GM19324 (cell line): ENCODE data around the gene CRB3.

Source experiments
- ATAC-seq: cut with Tn5 transposase; IDR thresholded peaks from one replicate; pipeline ENCODE4 v1.9.1; 2021; ENCODE audit warnings: mild to moderate bottlenecking, moderate library complexity; ENCODE audit not compliant: unreplicated experiment, low FRiP score

Gene CRB3

DNA sequence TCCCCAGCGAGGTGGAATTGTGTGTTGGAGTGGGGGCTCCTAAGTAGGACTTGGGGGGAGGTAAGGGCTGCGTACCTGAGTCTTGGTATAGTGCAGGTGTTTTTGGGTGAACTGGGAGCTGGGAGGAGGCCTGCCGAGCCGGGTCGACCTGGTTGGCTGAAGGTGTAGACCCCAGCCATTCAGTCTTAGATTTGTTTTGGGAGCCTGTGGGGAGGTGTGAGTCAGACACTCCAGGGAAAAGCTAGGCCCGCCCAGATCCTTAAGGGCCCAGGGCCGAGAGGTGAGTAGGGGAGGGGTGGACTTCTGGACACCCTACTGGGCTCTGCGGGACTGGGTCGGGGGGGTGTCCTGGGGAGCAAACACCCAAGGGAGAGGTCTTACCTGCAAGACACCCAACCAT is 935 bp downstream of the CRB3 start:
- no peak for ATAC-seq

DNA sequence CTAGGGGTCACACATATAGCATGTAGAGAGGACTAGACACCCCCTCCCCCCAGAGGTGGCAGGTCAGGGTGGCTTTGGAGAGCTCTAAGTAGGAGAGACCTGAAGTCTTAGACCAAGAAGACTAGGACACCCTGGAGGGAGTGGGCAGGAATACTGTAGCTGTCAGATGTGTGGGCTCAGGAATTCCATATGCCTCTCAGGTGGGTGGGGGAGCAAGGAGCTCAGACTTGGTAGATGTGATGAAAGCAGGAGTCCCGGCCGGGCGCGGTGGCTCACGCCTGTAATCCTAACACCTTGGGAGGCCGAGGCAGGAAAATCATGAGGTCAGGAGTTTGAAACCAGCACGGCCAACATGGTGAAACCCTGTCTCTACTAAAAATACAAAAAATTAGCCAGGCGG is 1.6 kb downstream of the CRB3 start:
- no peak for ATAC-seq

DNA sequence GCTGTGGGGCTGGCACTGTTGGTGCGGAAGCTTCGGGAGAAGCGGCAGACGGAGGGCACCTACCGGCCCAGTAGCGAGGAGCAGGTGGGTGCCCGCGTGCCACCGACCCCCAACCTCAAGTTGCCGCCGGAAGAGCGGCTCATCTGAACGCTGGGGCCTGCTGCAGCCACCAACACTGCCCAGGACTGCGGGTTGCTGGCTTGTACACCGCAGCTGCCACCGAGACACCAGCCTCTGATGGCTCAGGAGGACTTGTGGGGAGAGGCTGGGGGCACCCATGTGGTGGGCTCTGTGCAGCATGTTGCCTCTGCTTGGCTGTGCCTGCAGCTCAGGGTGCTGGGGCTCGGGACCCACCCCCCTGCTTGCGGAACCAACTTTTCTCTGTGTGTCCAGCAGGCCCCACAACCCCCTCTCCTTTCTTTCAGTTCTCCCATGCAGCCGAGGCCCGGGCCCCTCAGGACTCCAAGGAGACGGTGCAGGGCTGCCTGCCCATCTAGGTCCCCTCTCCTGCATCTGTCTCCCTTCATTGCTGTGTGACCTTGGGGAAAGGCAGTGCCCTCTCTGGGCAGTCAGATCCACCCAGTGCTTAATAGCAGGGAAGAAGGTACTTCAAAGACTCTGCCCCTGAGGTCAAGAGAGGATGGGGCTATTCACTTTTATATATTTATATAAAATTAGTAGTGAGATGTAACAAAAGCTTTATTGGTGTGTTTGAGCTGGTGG is 2.6 kb downstream of the CRB3 start:
- ATAC-seq: no peak

DNA sequence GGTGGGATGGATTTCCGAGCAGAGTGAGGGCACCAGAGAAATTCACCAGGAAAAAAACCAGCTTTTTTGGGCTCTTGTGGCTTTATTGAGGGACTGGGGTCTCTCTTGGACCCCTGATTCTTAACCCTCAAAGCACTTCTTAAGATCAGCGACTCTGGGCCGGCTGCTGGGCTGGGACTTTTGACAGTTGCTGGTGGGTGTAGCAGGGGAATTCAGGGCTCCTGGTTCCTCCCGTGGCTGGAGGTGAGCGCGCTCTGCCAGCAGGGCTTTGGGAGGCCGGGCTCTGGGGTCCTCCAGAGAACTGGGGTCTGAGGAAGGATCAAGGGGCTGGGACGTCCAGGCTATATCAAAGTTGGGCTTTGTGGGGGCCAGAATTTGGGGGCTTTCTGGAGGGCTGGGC is 3.3 kb downstream of the CRB3 start:
- no peak for ATAC-seq

DNA sequence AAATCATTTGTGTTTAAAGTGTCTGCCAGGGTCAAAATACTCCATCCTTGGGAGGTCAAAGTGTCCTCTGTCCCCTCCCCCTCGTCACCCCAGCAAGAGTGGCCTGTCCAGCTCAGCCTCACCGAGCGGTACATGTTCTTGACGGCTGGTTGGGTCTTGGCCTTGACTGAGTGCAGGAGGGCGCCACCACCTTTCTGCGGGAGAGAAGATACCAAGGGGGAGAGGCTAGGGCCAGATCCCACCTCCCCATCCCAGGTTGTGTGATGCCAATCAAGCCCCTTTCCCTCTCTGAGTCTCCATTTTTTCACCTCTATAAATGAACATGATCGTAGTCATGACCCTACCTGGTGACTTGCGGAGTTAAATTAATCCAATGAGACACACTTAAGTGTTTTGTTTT is 6.1 kb downstream of the CRB3 start:
- ATAC-seq: no peak

DNA sequence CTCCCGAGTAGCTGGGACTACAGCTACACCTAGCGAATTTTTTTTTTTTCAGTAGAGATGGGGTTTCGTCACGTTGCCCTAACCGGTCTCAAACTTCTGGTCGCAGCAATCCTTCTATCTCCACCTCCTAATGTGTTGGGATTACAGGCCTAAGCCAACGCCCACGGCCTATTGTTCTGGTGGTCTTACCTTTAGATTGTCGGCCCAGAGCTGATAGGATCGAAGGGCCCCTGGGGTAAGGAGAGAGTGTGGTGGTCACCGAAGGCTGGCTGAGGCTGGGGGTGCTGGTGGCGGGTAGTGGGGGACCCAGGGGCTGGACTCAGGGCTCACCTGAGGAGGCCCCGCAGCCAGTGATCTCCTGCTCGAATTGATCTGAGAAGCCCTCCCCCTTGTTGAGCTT is 7.0 kb downstream of the CRB3 start:
- no peak for ATAC-seq

DNA sequence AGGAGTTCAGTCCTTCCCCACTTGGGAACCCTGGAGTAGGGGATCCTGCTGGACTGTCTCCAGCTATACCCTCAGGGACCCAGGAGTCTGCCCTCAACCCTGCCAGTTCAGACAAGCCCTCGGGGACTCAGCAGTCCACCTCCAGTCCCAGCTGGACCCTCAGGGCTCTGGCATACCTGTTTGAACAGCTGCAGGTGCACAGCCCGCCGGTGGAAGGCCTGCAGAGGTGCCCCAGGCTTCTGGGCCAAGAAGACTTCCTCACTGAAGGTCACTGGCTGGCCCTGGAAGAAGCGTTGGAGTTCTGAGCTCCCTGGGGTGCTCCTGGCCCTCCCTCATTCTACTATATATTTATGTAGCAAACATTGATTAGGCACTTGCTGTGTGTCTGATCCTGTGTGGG is 8.6 kb downstream of the CRB3 start:
- no peak for ATAC-seq

DNA sequence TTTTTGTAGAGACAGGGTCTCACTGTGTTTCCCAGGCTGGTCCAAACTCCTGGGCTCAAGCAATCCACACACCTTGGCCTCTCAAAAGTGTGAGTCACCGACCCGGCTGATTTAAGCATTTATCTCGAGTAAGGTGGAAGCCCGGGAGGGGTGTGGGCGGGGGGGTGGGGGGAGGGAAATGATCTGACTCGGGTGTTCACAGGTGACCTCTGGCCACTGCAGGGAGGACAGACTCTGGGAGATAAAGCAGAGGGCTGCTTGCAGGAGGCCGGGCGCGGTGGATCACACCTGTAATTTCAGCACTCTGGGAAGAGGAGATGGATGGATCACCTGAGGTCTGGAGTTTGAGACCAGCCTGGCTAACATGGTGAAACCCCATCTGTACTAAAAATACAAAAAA is 9.6 kb downstream of the CRB3 start:
- ATAC-seq: no peak

DNA sequence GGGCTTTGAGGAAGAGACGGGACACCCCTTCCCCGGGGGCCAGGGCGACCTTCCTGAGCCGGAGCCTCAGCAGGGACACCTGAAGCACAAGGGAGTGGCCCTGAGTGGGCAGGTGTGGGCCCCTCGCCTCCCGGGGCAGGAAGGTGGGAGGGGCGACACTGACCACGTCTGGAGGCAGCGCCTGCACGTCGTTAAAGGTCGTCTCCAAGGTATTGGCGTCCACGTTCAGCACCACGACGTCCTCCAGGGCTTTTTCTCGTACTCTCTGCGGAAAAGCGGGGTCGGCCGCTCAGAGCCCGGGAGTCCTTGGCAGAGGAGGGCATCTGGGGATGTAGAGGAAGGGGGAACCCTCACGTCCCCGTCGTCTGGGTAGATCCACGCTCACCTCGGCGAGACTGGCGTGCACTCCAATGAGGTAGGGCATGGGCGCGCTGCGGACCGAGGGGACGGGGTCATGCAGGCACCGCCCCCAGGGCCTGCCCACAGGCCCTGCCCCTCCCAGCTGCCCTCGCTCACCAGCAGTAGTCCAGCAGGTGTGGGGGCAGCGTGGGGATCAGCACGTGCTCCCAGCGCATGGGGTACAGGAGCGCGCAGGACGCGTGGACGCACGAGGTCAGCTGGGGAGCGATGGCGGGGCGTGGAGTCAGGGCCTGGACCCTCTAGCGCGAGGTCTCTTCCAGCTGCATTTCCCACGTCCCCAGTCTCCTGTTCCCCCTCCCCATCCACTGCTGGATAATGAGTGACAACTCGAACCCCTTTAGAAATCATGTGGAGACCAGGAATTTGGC is 11.4 kb downstream of the CRB3 start:
- no peak for ATAC-seq

DNA sequence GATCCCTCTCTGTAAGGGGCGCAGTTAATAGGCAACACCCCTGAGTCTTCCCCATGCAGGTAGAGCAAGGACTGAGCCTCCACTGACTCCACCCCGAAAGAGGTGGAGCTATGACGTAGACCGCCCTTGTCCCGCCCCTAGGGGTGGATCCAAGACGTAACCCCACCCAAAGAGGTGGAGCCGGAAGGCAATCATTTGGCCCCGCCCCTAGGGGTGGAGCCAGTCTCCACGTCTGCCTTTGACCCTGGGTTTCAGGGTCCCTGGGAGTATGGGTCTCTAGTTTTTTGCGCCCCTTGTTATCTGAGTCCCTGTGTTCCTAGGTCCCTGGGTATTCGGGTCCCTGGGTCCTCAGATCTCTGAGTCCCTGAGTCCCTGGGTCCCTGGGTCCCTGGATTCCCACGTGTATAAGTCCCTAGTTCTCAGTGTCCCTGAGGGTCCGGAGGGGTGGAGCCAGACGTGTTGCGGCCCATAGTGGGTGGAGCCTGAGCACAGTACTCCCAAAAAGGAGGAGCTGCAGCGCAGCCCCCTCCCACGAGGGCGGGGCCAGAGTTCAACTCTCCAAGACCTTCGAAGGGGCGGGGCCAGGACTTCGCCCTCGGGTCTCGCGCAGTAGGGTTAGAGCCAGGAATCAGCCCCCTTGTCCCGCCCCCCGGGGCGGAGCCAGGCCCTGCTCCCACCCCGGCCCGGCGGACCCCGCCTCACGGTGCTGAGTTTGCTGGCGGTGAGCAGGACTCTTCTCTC is 12.3 kb downstream of the CRB3 start:
- no peak for ATAC-seq

DNA sequence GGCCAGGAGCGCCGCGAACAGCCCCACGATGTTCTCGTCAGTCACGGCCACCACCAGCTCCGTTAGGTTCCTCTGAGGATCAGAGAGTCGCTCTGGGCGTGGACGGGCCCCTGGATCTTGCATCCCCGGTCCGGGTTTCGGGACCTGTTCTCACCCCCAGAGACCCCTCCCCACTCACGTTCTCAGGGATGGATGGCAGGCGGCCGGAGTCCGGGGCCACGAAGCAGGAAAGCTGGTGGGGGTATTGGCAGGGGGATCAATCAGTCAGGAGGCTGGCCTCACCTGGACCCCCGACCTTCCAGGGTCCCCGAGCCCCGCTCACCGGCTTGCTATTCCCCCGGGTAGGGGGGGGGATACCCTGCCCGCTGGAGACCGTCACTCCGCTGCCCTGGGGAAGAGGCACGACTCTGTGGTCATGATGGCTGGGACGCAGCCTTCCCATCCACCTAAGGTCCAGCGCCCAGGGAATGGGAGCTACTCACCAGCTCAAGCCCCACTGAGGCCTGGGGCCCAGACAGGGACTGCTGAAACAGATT is 12.9 kb downstream of the CRB3 start:
- ATAC-seq: no peak

DNA sequence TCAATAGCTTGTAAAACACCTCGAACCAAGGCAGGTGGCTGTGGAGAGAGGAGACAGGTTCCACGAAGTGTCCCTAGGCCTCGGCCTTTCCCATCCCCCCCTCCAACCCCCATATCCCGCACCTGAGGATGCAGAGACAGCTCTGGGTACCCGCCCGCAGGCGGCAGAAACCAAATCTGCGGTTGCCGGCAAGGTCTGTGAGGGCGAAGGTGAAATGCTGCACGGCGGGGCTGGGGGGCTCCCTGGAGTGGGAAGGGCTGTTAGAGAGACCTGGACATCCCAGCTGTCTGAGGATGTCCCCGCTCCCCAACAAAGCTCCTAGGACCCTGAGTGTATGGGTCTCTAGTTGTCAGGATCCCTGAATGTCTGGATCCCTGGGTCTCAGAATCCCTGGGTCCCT is 14.7 kb downstream of the CRB3 start:
- no peak for ATAC-seq

DNA sequence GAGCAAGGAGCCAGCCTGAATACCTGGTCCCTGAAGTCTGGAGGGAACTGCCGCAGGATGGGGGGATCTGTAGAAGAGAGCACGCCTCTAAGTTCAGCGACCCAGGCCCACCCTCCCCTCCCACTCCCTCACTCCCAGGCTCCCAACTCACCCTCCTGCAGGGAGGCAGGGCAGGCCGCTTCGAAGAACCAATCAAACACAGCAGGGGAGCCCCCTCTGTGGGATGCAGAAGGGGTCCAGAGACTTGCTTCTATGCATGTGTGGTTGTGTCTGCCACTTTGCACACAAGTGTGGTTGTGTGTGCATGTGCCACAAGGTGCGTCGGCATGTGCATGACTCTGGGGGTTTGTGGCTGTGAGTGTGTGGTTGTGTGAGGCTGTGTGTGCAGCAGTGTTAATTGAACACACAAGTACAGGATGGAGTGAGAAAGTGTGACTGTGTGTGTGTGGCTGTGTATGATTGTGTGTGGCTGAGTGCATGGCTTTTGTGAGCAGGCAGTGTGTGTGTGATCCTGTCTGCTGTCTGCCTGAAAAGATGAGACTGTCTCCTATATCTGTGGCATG is 15.8 kb downstream of the CRB3 start:
- no peak for ATAC-seq

DNA sequence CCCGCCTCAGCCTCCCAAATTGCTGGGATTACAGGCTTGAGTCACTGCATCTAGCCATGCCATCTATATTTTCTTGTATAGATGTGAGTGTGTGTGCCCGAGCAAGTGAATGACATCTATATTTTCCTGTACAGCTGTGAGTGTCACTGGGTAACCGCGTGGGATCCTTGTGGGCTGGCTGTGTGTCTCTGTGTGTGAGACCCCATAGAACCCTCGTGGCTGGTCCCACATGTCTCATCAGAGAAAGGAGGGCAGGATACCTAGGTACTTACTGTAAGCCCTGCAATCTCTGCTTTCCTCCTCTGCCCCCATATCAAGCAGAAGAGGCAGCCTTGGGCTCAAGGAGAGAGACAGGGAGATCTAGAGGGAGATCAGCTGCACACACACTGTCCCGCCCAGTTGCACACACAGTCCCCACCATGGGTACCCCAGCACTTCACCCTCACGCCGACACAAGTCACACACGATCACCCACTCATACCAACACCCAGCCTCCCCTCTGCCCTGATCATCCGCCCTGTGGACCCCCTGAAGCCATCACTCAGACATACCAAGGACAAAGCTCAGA is 16.9 kb downstream of the CRB3 start:
- no peak for ATAC-seq

DNA sequence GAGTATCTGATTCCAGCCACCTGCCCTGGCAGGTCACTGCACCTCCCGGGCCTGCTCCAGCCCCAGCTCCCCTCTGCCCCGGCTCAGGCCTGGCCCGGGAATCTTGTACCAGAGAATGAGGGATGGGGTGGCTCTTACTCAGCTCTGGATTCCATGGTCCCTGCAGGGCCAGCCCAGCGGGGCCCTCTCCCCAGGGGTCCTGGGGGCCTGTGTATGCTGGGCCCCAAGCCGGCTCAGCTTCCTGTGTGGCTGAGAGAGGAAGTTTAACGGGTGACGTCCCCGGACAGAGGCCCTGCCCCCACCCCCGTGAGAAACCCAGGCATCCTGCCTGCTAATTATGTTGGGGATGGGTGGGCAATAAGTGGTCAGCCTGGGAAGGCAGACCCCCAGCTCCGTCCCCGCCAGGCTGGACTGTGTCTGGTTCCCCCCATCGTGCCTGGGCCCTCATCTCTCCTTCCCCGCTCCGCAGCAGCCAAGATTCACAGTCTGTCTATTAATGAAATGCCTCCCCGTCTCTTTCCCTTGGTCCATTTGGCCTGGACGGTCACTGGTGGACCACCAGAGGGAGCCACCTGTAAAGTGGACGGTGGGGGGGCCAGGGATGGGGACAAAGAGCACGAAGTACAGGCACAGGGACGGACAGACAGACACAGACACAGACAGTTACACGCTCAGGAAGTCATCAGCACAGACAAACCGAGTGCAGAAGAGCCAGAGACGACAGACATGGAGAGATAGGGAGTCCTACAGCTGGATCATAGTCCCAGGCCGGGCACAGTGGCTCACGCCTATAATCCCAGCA is 17.7 kb downstream of the CRB3 start, which contains the start of gene DENND1C:
Gene DENND1C (minus strand): TSS at position 247 of the 802 bp plus-strand sequence. CDS start 92 bp downstream, at position 155.
- ATAC-seq: no peak

DNA sequence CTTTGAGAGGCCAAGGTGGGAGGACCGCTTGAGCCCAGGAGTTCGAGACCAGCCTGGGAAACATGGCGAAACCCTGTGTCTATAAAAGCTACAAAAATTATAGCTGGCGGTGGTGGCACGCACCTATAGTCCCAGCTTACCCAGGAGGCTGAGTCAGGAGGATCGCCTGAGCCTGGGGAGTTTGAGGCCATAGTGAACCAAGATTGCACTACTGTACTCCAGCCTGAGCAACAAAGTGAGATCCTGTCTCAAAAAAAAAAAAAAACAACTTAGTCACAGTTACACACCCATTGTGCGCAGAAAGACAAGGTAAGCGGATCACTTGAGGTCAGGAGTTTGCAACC is 18.2 kb downstream of the CRB3 start:
- no peak for ATAC-seq

DNA sequence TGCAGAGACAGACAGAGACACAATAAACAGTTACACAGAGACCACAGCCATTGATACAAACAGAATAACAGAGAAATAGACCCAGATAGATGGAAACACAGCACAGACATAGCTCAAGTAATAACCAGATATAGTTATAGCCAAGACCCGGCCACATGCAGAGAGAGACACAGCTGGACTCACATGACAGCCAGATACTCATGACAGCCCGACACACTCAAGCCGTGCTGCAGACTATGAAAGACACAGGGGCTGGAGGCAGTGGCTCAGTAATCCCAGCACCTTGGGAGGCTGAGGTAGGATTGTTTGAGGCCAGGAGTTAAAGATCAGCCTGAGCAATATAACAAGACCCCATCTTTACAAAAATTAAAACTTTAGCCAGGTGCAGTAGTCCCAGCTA is 19.2 kb downstream of the CRB3 start:
- no peak for ATAC-seq

DNA sequence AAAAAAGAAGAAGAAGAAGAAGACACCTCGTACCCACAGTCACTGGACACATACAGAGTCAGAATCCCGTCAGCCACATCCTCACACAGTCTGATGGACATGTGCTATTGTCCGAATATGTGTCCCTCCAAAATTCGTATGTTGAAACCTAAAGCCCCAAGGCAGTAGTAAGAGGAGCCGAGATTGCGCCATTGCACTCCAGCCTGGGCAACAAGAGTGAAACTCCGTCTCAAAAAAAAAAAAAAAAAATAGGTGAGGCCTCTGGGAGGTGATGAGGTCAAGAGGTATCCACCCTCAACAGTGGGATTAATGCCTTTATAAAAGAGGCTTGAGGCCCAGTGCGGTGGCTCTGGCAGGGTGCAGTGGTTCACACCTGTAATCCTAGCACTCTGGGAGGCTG is 20.2 kb downstream of the CRB3 start:
- ATAC-seq: no peak

DNA sequence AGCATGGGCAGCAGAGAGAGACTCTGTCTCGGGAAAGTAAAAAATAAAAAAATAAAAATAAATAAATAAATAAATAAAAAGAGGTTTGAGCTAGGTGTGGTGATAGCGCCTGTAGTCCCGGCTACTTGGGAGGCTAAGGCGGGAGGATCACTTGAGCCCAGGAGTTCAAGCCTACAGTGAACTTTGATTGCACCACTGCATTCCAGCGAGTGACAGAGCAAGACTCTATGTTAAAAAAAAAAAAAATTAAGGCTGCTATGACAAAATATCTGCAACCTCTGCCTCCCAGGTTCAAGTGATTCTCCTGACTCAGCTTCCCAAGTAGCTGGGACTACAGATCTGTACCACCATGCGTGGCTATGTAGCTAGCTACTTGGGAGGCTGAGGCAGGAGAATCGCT is 20.8 kb downstream of the CRB3 start:
- no peak for ATAC-seq
